ENCODE data around the gene RHBDL2. TPM values are rescaled to one million over a fixed set of nuclear protein-coding genes. Genes with fewer than 3 reads are reported as not detected.

RHBDL2 gene
- total and polyA plus RNA-seq, 2 of the 13 experiments (the other 11 are each of a cell fraction or from before 2014, with no cell fraction given): 3.3 to 5.4 TPM

DNA sequence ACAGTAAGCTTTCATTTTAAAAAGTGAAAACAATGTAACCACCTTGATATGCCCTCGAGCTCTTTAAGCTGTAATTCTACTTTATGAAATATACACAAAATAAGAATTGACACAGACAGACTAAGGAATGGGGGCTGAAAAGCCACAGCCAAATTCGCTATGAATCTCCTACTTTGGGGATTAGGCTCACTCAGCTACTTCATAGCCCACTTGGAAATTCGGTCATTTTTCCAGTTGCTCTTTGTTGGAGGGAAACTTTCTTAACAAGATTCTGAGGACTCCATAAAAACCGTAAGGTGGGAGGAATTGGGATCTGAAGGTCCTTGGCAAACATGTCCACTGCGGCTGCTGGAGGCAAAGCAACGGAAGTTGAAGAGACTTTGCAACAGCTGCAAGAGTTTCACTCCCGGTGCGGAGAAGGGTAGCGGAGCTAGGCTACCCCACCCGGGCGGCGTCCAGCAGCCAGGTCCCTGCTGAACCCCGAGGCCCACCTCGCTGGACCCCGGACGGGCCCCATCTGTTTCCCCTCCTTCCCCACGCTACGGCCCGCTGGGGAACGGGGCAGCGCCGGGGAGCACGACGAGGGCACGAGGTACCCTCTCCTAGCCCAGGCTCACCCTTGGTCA, 69.1 kb downstream of the RHBDL2 start (continued):
- TF ChIP-seq, protein P1, sequence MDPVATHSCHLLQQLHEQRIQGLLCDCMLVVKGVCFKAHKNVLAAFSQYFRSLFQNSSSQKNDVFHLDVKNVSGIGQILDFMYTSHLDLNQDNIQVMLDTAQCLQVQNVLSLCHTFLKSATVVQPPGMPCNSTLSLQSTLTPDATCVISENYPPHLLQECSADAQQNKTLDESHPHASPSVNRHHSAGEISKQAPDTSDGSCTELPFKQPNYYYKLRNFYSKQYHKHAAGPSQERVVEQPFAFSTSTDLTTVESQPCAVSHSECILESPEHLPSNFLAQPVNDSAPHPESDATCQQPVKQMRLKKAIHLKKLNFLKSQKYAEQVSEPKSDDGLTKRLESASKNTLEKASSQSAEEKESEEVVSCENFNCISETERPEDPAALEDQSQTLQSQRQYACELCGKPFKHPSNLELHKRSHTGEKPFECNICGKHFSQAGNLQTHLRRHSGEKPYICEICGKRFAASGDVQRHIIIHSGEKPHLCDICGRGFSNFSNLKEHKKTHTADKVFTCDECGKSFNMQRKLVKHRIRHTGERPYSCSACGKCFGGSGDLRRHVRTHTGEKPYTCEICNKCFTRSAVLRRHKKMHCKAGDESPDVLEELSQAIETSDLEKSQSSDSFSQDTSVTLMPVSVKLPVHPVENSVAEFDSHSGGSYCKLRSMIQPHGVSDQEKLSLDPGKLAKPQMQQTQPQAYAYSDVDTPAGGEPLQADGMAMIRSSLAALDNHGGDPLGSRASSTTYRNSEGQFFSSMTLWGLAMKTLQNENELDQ (CRISPR knock-in tag; IDR thresholded peaks at IDR 0.05; ENCODE audit: borderline replicate concordance): no peak
- peak; percentile 43; the same call in 1 of the 2 replicates for TF ChIP-seq ZNF790 (CRISPR knock-in tag; IDR thresholded peaks at IDR 0.05; ENCODE audit: borderline replicate concordance)
- peak; percentile 36; the same call in 1 of the 2 replicates for TF ChIP-seq NFKB2 (CRISPR knock-in tag; IDR thresholded peaks at IDR 0.05; ENCODE audit: borderline replicate concordance)
- TF ChIP-seq, protein P2, sequence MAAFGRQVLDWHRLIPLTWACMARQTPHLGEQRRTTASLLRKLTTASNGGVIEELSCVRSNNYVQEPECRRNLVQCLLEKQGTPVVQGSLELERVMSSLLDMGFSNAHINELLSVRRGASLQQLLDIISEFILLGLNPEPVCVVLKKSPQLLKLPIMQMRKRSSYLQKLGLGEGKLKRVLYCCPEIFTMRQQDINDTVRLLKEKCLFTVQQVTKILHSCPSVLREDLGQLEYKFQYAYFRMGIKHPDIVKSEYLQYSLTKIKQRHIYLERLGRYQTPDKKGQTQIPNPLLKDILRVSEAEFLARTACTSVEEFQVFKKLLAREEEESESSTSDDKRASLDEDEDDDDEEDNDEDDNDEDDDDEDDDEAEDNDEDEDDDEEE (CRISPR knock-in tag; IDR thresholded peaks at IDR 0.05): 0 out of 2 replicates have a peak, but pooled peaks have one; percentile 64
- no peak for TF ChIP-seq KLF12 (CRISPR knock-in tag; IDR thresholded peaks at IDR 0.05; ENCODE audit: borderline replicate concordance)
- no peak for TF ChIP-seq ZC3H13 (CRISPR knock-in tag; IDR thresholded peaks at IDR 0.05)
- TF ChIP-seq SNAI1 (CRISPR knock-in tag; IDR thresholded peaks at IDR 0.05; ENCODE audit: borderline replicate concordance): peak; percentile 62; the same call in 1 of the 2 replicates
- peak; percentile 40; the same call in 1 of the 2 replicates for TF ChIP-seq FOXC1 (CRISPR knock-in tag; IDR thresholded peaks at IDR 0.05; ENCODE audit: borderline replicate concordance)
- no peak for TF ChIP-seq ATM (IDR thresholded peaks at IDR 0.05; ENCODE audit: borderline replicate concordance)
- TF ChIP-seq ISL2 (CRISPR knock-in tag; IDR thresholded peaks at IDR 0.05): 0 out of 2 replicates have a peak, but pooled peaks have one; percentile 8
- TF ChIP-seq, protein P3, sequence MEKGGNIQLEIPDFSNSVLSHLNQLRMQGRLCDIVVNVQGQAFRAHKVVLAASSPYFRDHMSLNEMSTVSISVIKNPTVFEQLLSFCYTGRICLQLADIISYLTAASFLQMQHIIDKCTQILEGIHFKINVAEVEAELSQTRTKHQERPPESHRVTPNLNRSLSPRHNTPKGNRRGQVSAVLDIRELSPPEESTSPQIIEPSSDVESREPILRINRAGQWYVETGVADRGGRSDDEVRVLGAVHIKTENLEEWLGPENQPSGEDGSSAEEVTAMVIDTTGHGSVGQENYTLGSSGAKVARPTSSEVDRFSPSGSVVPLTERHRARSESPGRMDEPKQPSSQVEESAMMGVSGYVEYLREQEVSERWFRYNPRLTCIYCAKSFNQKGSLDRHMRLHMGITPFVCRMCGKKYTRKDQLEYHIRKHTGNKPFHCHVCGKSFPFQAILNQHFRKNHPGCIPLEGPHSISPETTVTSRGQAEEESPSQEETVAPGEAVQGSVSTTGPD (CRISPR knock-in tag; IDR thresholded peaks at IDR 0.05): no peak
- TF ChIP-seq ZNF335 (CRISPR knock-in tag; IDR thresholded peaks at IDR 0.05): no peak
- TF ChIP-seq TOE1 (CRISPR knock-in tag; IDR thresholded peaks at IDR 0.05): no peak
- TF ChIP-seq, protein P4, sequence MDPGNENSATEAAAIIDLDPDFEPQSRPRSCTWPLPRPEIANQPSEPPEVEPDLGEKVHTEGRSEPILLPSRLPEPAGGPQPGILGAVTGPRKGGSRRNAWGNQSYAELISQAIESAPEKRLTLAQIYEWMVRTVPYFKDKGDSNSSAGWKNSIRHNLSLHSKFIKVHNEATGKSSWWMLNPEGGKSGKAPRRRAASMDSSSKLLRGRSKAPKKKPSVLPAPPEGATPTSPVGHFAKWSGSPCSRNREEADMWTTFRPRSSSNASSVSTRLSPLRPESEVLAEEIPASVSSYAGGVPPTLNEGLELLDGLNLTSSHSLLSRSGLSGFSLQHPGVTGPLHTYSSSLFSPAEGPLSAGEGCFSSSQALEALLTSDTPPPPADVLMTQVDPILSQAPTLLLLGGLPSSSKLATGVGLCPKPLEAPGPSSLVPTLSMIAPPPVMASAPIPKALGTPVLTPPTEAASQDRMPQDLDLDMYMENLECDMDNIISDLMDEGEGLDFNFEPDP (CRISPR knock-in tag; conservative IDR thresholded peaks at IDR 0.05): 0 out of 2 replicates have a peak, but pooled peaks have one; percentile 20
- no peak for TF ChIP-seq GABPA (IDR thresholded peaks at IDR 0.05; ENCODE audit: low read depth, low read length)
- peak; percentile 26; the same call in 1 of the 2 replicates for TF ChIP-seq GABPA (CRISPR knock-in tag; IDR thresholded peaks at IDR 0.05; ENCODE audit: low read depth)
- 0 out of 2 replicates have a peak, but pooled peaks have one; percentile 45 for TF ChIP-seq ZNF616 (CRISPR knock-in tag; IDR thresholded peaks at IDR 0.05; ENCODE audit: low read depth)
